ENCODE measurements around the gene GAB1. TPM values are rescaled to one million over a fixed set of nuclear protein-coding genes. Genes with fewer than 3 reads are reported as not detected.

Gene GAB1
- total RNA-seq, 1 experiment from 2014 or later, result 3.8 TPM

DNA sequence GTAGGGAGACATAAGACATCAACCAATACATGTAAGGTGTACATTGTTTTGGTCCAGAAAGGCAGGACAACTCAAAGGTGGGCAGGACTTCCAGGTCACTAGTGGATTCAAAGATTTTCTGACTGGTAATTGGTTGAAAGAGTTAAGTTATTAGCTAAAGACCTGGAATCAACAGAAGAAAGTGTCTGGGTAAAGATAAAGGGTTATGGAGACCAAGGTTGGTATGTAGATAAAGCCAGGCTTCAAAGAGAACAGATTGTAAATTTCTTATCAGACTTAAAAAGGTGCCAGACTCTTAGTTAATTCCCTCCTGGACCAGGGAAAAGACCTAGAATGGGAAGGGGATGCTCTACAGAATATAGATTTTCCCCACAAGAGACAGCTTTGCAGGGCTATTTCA is 28.3 kb upstream of the GAB1 start:
- DNase-seq (ENCODE audit: low read depth, low spot score) (no peak), ATAC-seq (no peak)
- Histone ChIP-seq H3K36me3 (ENCODE audit: control insufficient read depth in 1 of 2, insufficient read depth in 2 of 2, low read length in 2 of 2) (no peaks in the 10 kb centered on the region), H3K79me2 (ENCODE audit: insufficient read depth, low read length) (no peaks in the 10 kb centered on the region), H3K4me3 (replicated peaks in 1 of 2; ENCODE audit: low read depth in 1 of 2, low read length in 2 of 2) (no peak overlapping the region), H3K9ac (ENCODE audit: low read length) (no peak overlapping the region), H3K27me3 (ENCODE audit: insufficient read depth, low read length) (no peaks in the 10 kb centered on the region), H3K9me3 (ENCODE audit: control insufficient read depth in 1 of 2, insufficient read depth in 1 of 2, low read depth in 1 of 2, low read length in 2 of 2) (no peaks in the 10 kb centered on the region), H3K4me2 (ENCODE audit: low read length) (no peak overlapping the region), H3K9me2 (ENCODE audit: insufficient read depth) (no peaks in the 10 kb centered on the region), H2AFZ (ENCODE audit: low read depth, low read length, poor library complexity, severe bottlenecking) (no peak overlapping the region), H4K20me1 (ENCODE audit: insufficient read depth) (no peaks in the 10 kb centered on the region), H3K27ac (ENCODE audit: low read depth, low read length) (no peak overlapping the region), H3K4me1 (ENCODE audit: control insufficient read depth in 1 of 2, insufficient read depth in 2 of 2, low read length in 2 of 2) (no peaks in the 10 kb centered on the region)
- intact Hi-C loops (cut with micrococcal nuclease), result no loop called here
- no peak for TF ChIP-seq CBX3 (IDR thresholded peaks at IDR 0.05; ENCODE audit: low read depth)
- CTCF ChIA-PET, result no interaction called here
- RAD21 ChIA-PET (ENCODE audit: low non-redundant PET in 1 of 2, low total read pairs in 2 of 2, uncharacterized antibody in 2 of 2, unreplicated experiment in 2 of 2), result no interaction called here
- POLR2A ChIA-PET, result no interaction called here
- BruUV-seq (replicated peaks), result no TSS peak

DNA sequence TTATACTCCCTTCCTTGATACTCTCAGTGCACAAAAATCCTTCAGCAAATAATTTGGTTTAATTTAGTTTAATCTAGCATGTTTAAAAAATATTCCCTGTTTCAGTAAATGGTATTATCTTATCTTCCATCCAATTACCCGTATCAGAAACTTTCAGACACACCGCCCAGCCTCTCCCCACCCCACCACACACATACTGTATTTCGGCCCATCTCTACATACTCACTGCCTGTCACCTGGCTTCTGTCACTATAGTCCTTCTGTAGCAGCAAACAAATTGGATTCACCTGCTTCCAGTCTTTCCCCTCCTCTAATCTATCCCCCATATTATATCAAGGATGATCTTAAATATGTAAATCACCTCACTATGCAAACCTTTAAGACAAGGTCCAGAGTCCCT is 24.8 kb upstream of the GAB1 start:
- ChIA-PET CTCF (no interaction called here), RAD21 (ENCODE audit: low non-redundant PET in 1 of 2, low total read pairs in 2 of 2, uncharacterized antibody in 2 of 2, unreplicated experiment in 2 of 2) (no interaction called here), POLR2A (no interaction called here)
- BruUV-seq (replicated peaks), result no TSS peak
- Histone ChIP-seq H3K4me3 (replicated peaks in 1 of 2; ENCODE audit: low read depth in 1 of 2, low read length in 2 of 2) (no peak overlapping the region), H4K20me1 (ENCODE audit: insufficient read depth) (no peaks in the 10 kb centered on the region), H3K27ac (ENCODE audit: low read depth, low read length) (no peak overlapping the region), H3K9me3 (ENCODE audit: control insufficient read depth in 1 of 2, insufficient read depth in 1 of 2, low read depth in 1 of 2, low read length in 2 of 2) (no peaks in the 10 kb centered on the region), H3K79me2 (ENCODE audit: insufficient read depth, low read length) (no peaks in the 10 kb centered on the region), H3K27me3 (ENCODE audit: insufficient read depth, low read length) (no peaks in the 10 kb centered on the region), H3K4me1 (ENCODE audit: control insufficient read depth in 1 of 2, insufficient read depth in 2 of 2, low read length in 2 of 2) (no peaks in the 10 kb centered on the region), H3K9ac (ENCODE audit: low read length) (no peak overlapping the region), H3K4me2 (ENCODE audit: low read length) (no peak overlapping the region), H3K36me3 (ENCODE audit: control insufficient read depth in 1 of 2, insufficient read depth in 2 of 2, low read length in 2 of 2) (no peaks in the 10 kb centered on the region), H2AFZ (ENCODE audit: low read depth, low read length, poor library complexity, severe bottlenecking) (no peak overlapping the region), H3K9me2 (ENCODE audit: insufficient read depth) (no peaks in the 10 kb centered on the region)
- intact Hi-C loops (cut with micrococcal nuclease), result no loop called here
- no peak for TF ChIP-seq RAD21 (IDR thresholded peaks at IDR 0.05; ENCODE audit: low read depth)
- TF ChIP-seq ZNF274 (IDR thresholded peaks at IDR 0.05; ENCODE audit: low read depth, low read length), result no peak
- no peak for TF ChIP-seq ZBTB33 (IDR thresholded peaks at IDR 0.05; ENCODE audit: extremely low read depth, insufficient replicate concordance, low read length)
- TF ChIP-seq SRF (IDR thresholded peaks at IDR 0.05; ENCODE audit: low read depth), result no peak
- no peak for TF ChIP-seq EZH2phosphoT487 (IDR thresholded peaks at IDR 0.05; ENCODE audit: borderline replicate concordance)
- no peak for TF ChIP-seq ELF1 (IDR thresholded peaks at IDR 0.05; ENCODE audit: borderline replicate concordance, low read depth)
- TF ChIP-seq EGR1 (IDR thresholded peaks at IDR 0.05; ENCODE audit: low read depth), result no peak
- TF ChIP-seq CEBPB (IDR thresholded peaks at IDR 0.05; ENCODE audit: low read depth), result no peak
- TF ChIP-seq, protein P1, sequence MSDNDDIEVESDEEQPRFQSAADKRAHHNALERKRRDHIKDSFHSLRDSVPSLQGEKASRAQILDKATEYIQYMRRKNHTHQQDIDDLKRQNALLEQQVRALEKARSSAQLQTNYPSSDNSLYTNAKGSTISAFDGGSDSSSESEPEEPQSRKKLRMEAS (IDR thresholded peaks at IDR 0.05), result no peak
- no peak for TF ChIP-seq SP1 (IDR thresholded peaks at IDR 0.05; ENCODE audit: low read depth)
- TF ChIP-seq, protein P2, sequence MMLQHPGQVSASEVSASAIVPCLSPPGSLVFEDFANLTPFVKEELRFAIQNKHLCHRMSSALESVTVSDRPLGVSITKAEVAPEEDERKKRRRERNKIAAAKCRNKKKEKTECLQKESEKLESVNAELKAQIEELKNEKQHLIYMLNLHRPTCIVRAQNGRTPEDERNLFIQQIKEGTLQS (IDR thresholded peaks at IDR 0.05), result no peak
- TF ChIP-seq JUND (IDR thresholded peaks at IDR 0.05), result no peak
- no peak for TF ChIP-seq YY1 (IDR thresholded peaks at IDR 0.05; ENCODE audit: extremely low read depth, insufficient replicate concordance, low read depth, low read length)
- no peak for TF ChIP-seq ZFX (IDR thresholded peaks at IDR 0.05)
- TF ChIP-seq SIN3A (IDR thresholded peaks at IDR 0.05; ENCODE audit: low read depth), result no peak
- no peak for TF ChIP-seq TCF7L2 (IDR thresholded peaks at IDR 0.05; ENCODE audit: borderline replicate concordance, extremely low read depth, insufficient read depth, insufficient read length)
- ATAC-seq (no peak), DNase-seq (ENCODE audit: low read depth, low spot score) (no peak)

Data from HCT116 (cell line).